Measurements from ENCODE around the gene FCRL3.

DNA sequence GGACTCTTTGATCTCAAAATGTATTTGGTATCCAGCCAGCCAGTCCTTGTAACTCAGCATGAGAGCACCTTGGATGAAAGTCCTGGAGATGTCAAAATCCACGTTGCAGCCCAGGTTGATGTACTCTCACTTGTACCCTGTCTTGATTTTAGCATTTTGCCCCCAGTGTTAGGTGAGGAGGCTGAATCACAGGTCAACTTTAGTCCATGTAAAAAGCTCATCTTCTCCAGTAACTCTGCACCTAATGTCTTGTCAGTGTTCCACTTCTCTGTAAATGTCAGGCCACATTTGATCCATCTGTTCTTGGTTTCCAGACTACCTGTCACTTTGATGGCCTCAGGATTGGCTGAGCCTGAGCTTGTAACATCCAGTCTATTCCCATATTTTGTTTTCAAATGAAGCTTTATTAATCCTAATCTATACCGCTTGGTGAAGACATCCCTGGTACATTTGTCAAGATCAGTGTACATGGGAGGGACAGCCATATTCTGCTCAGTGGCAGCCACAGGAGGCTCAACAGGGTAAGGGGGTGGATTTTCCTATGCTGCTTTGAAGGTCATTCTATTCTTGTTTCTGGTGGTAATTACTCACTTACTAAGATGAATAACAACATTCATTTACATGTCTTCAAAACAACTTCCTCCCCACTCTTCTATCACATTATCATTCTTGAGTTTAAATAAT lies 24.1 kb upstream of the FCRL3 start:
- TF ChIP-seq, protein P1, sequence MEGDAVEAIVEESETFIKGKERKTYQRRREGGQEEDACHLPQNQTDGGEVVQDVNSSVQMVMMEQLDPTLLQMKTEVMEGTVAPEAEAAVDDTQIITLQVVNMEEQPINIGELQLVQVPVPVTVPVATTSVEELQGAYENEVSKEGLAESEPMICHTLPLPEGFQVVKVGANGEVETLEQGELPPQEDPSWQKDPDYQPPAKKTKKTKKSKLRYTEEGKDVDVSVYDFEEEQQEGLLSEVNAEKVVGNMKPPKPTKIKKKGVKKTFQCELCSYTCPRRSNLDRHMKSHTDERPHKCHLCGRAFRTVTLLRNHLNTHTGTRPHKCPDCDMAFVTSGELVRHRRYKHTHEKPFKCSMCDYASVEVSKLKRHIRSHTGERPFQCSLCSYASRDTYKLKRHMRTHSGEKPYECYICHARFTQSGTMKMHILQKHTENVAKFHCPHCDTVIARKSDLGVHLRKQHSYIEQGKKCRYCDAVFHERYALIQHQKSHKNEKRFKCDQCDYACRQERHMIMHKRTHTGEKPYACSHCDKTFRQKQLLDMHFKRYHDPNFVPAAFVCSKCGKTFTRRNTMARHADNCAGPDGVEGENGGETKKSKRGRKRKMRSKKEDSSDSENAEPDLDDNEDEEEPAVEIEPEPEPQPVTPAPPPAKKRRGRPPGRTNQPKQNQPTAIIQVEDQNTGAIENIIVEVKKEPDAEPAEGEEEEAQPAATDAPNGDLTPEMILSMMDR (IDR thresholded peaks at IDR 0.05; ENCODE audit: poor library complexity), result no peak
- no peak for TF ChIP-seq EZH2 (IDR thresholded peaks at IDR 0.05; ENCODE audit: borderline replicate concordance)
